ENCODE data around the gene EPB41L5. TPM values are rescaled to one million over a fixed set of nuclear protein-coding genes. Genes with fewer than 3 reads are reported as not detected.
A peak's percentile ranks its signal among the peaks of the same experiment; 100 is the strongest.
"Not testable (repeated sequence)": the region's sequence is repeated elsewhere in the genome, so short reads cannot be mapped to it uniquely, and the experiment has no call there.

Gene EPB41L5
- total RNA-seq (10 to 100 TPM; 14.2 to 19.9 (median 15.8) TPM), polyA plus RNA-seq (2.5 TPM)
- long read RNA-seq, donor 1, partial matches to known transcripts = 1 of 10 reads
- long read RNA-seq, donor 1, other reads (novel, unspliced or antisense) = 9 of 10 reads
- long read RNA-seq, donor 2, partial matches to known transcripts = 0 of 1 reads
- long read RNA-seq, donor 2, other reads (novel, unspliced or antisense) = 1 of 1 reads
- long read RNA-seq, donor 3, full-length matches to known transcripts = 4 of 7 reads
- long read RNA-seq, donor 3, partial matches to known transcripts = 1 of 7 reads
- long read RNA-seq, donor 3, other reads (novel, unspliced or antisense) = 2 of 7 reads
- long read RNA-seq, donor 4, partial matches to known transcripts = 1 of 4 reads
- long read RNA-seq, donor 4, other reads (novel, unspliced or antisense) = 3 of 4 reads

DNA sequence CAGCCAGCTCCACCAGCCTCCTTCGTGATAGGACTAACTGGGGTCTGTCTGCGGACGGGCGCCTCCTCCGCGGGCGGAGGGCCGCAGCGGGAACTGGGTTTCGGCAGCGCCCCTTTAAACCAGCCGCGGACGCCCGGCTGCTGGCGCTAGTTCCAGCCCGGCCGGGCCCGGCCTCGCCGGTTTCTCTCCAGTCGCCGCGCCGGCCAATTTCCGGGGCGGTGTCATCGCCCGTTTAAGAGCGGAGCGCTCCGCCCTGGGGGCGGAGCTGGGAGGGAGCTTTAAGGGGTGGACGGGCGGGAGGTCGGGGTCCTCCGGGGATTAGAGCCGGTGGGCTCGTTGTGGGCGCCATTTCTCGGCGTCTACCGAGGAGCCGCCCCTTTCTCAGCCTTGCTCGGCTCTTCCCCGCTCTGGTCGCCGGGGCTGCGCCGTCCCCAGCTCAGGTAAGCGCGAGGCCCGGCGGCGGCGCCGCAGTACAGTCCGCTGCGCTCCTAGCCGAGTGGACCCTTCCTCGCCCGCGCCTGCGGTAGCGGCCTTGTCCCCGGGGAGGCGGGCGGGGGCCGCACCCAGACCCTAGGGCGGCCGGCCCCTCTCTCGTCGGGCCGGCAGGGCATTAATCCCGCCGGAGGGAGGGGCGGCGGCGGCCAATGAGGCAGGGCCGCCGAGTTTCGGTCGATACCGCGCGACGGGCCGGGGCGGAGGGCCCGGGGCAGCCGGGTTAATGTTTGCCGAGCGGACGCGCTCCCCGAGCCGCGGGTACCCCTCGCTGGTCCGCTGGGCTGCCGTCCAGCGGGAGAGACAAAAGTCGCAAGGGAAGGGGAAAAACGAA, at the start of gene EPB41L5:
TSS of gene EPB41L5 (plus strand) at position 307 of the 826 bp plus-strand sequence. CDS start 6,008 bp downstream, outside the sequence.
- Histone ChIP-seq H3K4me3 (ENCODE audit: low read length) (peak within 1 kb of the TSS; percentile 93), H3K27me3 (ENCODE audit: control insufficient read depth, insufficient read depth) (no peaks in the 10 kb centered on the region), H3K27ac (ENCODE audit: low read length) (peak within 1 kb of the TSS; percentile 83), H3K9me3 (ENCODE audit: control insufficient read depth, low read length) (no peaks in the 10 kb centered on the region), H3K4me1 (ENCODE audit: control insufficient read depth, insufficient read depth, low read length) (no peaks in the 10 kb centered on the region)
- DNase-seq (peak; percentile 96 to 98 (median 97)), ATAC-seq (peak; percentile 99)
- intact Hi-C loops (cut with DNase I) = no loop called here
- WGBS = under 1% methylated on average over 104 of the region's 104 CpGs

- no peak for DNase-seq
- intact Hi-C loops (cut with DNase I) = no loop called here
- Histone ChIP-seq H3K27me3 (ENCODE audit: control insufficient read depth, insufficient read depth) (no peaks in the 10 kb centered on the region), H3K9me3 (ENCODE audit: control insufficient read depth, low read length) (no peaks in the 10 kb centered on the region), H3K4me1 (ENCODE audit: control insufficient read depth, insufficient read depth, low read length) (no peaks in the 10 kb centered on the region), H3K4me3 (ENCODE audit: low read length) (no peak overlapping the region), H3K27ac (ENCODE audit: low read length) (no peak overlapping the region)
- no peak for ATAC-seq
Measured at GRCh38 chr2:119981896-119982295, 31.0 kb upstream of the EPB41L5 start.

- WGBS = 71% methylated on average over 2 of the region's 2 CpGs
- no peaks in the 10 kb centered on the region for H3K27me3 ChIP-seq (ENCODE audit: control insufficient read depth, insufficient read depth)
- DNase-seq = no peak
- no peak for ATAC-seq
- intact Hi-C loops (cut with DNase I) = no loop called here
- no peaks in the 10 kb centered on the region for H3K9me3 ChIP-seq (ENCODE audit: control insufficient read depth, low read length)
- no peaks in the 10 kb centered on the region for H3K4me1 ChIP-seq (ENCODE audit: control insufficient read depth, insufficient read depth, low read length)
- no peak overlapping the region for H3K27ac ChIP-seq (ENCODE audit: low read length)
- H3K4me3 ChIP-seq (ENCODE audit: low read length) = no peak overlapping the region
Measured at GRCh38 chr2:119982506-119982905, 30.4 kb upstream of the EPB41L5 start.

GRCh38 chr2:119983108-119983507, 29.8 kb upstream of the EPB41L5 start:
- Histone ChIP-seq H3K9me3 (ENCODE audit: control insufficient read depth, low read length) (no peaks in the 10 kb centered on the region), H3K27ac (ENCODE audit: low read length) (no peak overlapping the region), H3K4me3 (ENCODE audit: low read length) (no peak overlapping the region), H3K4me1 (ENCODE audit: control insufficient read depth, insufficient read depth, low read length) (no peaks in the 10 kb centered on the region), H3K27me3 (ENCODE audit: control insufficient read depth, insufficient read depth) (no peaks in the 10 kb centered on the region)
- 69% methylated on average over 3 of the region's 3 CpGs for WGBS
- ATAC-seq (no peak), DNase-seq (no peak)
- intact Hi-C loops (cut with DNase I) = no loop called here

- DNase-seq (no peak), ATAC-seq (no peak)
- Histone ChIP-seq H3K9me3 (ENCODE audit: control insufficient read depth, low read length) (no peaks in the 10 kb centered on the region), H3K27ac (ENCODE audit: low read length) (no peak overlapping the region), H3K4me3 (ENCODE audit: low read length) (no peak overlapping the region), H3K4me1 (ENCODE audit: control insufficient read depth, insufficient read depth, low read length) (no peaks in the 10 kb centered on the region), H3K27me3 (ENCODE audit: control insufficient read depth, insufficient read depth) (no peaks in the 10 kb centered on the region)
- WGBS = 73% methylated on average over 3 of the region's 3 CpGs
- intact Hi-C loops (cut with DNase I) = no loop called here
Measured at GRCh38 chr2:119996148-119996547, 16.7 kb upstream of the EPB41L5 start.

DNA sequence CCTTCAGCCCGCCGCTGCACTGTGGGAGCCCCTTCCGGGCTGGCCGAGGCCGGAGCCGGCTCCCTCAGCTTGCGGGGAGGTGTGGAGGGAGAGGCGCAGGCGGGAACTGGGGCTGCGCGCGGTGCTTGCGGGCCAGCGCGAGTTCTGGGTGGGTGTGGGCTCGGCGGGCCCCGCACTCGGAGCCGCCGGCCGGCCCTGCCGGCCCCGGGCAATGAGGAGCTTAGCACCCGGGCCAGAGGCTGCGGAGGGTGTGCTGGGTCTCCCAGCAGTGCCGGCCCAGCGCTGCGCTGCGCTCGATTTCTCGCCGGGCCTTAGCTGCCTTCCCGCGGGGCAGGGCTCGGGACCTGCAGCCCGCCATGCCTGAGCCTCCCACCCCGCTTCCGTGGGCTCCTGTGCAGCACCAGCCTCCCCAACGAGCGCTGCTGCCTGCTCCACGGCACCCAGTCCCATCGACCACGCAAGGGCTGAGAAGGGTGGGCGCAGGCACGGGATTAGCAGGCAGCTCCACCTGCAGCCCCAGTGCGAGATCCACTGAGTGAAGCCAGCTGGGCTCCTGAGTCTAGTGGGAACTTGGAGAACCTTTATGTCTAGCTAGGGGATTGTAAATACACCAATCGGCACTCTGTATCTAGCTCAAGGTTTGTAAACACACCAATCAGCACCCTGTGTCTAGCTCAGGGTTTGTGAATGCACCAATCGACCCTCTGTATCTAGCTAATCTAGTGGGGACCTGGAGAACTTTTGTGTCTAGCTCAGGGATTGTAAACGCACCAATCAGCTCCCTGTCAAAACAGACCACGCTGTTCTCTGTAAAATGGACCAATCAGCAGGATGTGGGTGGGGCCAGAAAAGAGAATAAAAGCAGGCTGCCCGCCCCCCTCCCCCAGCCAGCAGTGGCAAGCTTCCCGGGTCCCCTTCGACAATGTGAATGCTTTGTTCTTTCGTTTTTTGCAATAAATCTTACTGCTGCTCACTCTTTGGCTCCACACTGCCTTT, 15.7 kb upstream of the EPB41L5 start:
- H3K9me3 ChIP-seq (ENCODE audit: control insufficient read depth, low read length); H3K27me3 ChIP-seq (ENCODE audit: control insufficient read depth, insufficient read depth); DNase-seq; H3K4me3 ChIP-seq (ENCODE audit: low read length); H3K4me1 ChIP-seq (ENCODE audit: control insufficient read depth, insufficient read depth, low read length); intact Hi-C loops (cut with DNase I); ATAC-seq; H3K27ac ChIP-seq (ENCODE audit: low read length): not testable (repeated sequence)
- 92% methylated on average over 55 of the region's 55 CpGs for WGBS

- no peaks in the 10 kb centered on the region for H3K9me3 ChIP-seq (ENCODE audit: control insufficient read depth, low read length)
- H3K4me1 ChIP-seq (ENCODE audit: control insufficient read depth, insufficient read depth, low read length) = no peaks in the 10 kb centered on the region
- no peaks in the 10 kb centered on the region for H3K27me3 ChIP-seq (ENCODE audit: control insufficient read depth, insufficient read depth)
- no peak for ATAC-seq
- no peak overlapping the region for H3K27ac ChIP-seq (ENCODE audit: low read length)
- DNase-seq = no peak
- H3K4me3 ChIP-seq (ENCODE audit: low read length) = no peak overlapping the region
- intact Hi-C loops (cut with DNase I) = no loop called here
- 51% methylated on average over 1 of the region's 1 CpG for WGBS
Measured at GRCh38 chr2:120001471-120001870, 11.4 kb upstream of the EPB41L5 start.

DNA sequence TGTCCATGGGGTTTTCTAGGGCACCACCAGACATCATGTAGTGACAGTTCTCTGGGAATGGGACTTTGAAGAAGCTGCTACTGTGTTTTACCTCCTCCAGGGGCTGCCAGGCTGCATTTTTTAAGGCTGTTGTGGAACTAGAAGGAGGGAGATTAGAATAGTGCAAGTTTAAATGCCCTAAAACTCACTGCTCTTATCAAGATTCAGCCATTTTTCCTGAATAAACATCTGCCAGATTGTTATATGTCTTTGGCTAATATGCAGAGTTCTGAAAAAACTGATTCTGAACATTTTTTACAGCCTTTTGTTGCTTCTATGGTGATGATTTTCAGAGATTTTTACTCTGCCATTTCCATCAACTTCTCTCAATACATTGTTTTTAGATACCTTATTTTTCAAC, 8.6 kb upstream of the EPB41L5 start:
- Histone ChIP-seq H3K27ac (ENCODE audit: low read length) (no peak overlapping the region), H3K27me3 (ENCODE audit: control insufficient read depth, insufficient read depth) (no peaks in the 10 kb centered on the region), H3K4me1 (ENCODE audit: control insufficient read depth, insufficient read depth, low read length) (no peaks in the 10 kb centered on the region), H3K4me3 (ENCODE audit: low read length) (no peak overlapping the region), H3K9me3 (ENCODE audit: control insufficient read depth, low read length) (no peaks in the 10 kb centered on the region)
- intact Hi-C loops (cut with DNase I) = no loop called here
- ATAC-seq (no peak), DNase-seq (no peak)

GRCh38 chr2:120005834-120006521, 6.9 kb upstream of the EPB41L5 start:
- Histone ChIP-seq H3K4me1 (ENCODE audit: control insufficient read depth, insufficient read depth, low read length) (no peaks in the 10 kb centered on the region), H3K4me3 (ENCODE audit: low read length) (no peak overlapping the region), H3K27me3 (ENCODE audit: control insufficient read depth, insufficient read depth) (no peaks in the 10 kb centered on the region), H3K9me3 (ENCODE audit: control insufficient read depth, low read length) (no peaks in the 10 kb centered on the region), H3K27ac (ENCODE audit: low read length) (no peak overlapping the region)
- intact Hi-C loops (cut with DNase I) = no loop called here
- no peak for ATAC-seq
- DNase-seq = no peak
- 92% methylated on average over 11 of the region's 11 CpGs for WGBS

DNA sequence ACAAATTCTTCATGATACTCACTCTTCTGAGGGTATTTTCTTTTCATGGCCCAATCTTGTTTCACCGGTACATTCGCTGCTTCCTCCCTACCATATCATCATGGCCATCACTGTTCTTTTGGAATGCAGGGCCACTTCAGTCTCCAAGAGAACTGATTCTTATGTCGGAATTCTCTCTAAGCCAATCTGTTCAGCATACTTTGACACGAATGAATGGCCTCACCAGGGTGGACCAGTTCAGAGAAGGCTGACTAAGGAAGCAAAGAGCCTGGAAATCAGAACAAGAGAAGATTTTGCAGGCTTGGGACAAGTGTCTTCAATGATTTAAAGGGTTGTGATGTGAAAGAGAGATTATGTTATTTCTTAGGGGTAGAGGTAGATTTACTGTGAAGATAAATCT, 5.0 kb upstream of the EPB41L5 start:
- intact Hi-C loops (cut with DNase I) = no loop called here
- H3K9me3 ChIP-seq (ENCODE audit: control insufficient read depth, low read length) = no peaks in the 10 kb centered on the region
- H3K27ac ChIP-seq (ENCODE audit: low read length) = no peak overlapping the region

More for the DNA sequence above, 5.0 kb upstream of the EPB41L5 start:
- no peaks in the 10 kb centered on the region for H3K27me3 ChIP-seq (ENCODE audit: control insufficient read depth, insufficient read depth)
- WGBS = 93% methylated on average over 4 of the region's 4 CpGs
- DNase-seq (no peak), ATAC-seq (no peak)
- H3K4me3 ChIP-seq (ENCODE audit: low read length) = no peak overlapping the region
- no peaks in the 10 kb centered on the region for H3K4me1 ChIP-seq (ENCODE audit: control insufficient read depth, insufficient read depth, low read length)

Data from right cardiac atrium (tissue), 5 donors.